Measurements from ENCODE around the gene VEGFD.

VEGFD gene

GRCh38 chrX:15384304-15384703 lies at the start of gene VEGFD:
Gene VEGFD (minus strand): TSS chrX:15384413. CDS start chrX:15383946, 467 bp downstream.
- peak; percentile 29 for DNase-seq (ENCODE audit: low read depth)

GRCh38 chrX:15430584-15430983 lies 46.4 kb upstream of the VEGFD start:
- DNase-seq (ENCODE audit: low read depth): peak; percentile 44

- DNase-seq (ENCODE audit: low read depth): no peak
These were observed 45.9 kb upstream of the VEGFD start for GRCh38 chrX:15430076-15430475.

GRCh38 chrX:15425024-15425423 lies 40.8 kb upstream of the VEGFD start:
- no peak for DNase-seq (ENCODE audit: low read depth)

- DNase-seq (ENCODE audit: low read depth): no peak
These were observed 34.5 kb upstream of the VEGFD start for GRCh38 chrX:15418707-15419181.

GRCh38 chrX:15418041-15418706 lies 34.0 kb upstream of the VEGFD start:
- DNase-seq (ENCODE audit: low read depth): peak; percentile 79

- no peak for DNase-seq (ENCODE audit: low read depth)
These were observed 32.1 kb upstream of the VEGFD start for GRCh38 chrX:15416133-15416993.

- no peak for DNase-seq (ENCODE audit: low read depth)
These were observed 28.9 kb upstream of the VEGFD start for GRCh38 chrX:15413101-15413500.

- DNase-seq (ENCODE audit: low read depth): no peak
These were observed 26.7 kb upstream of the VEGFD start for GRCh38 chrX:15410947-15411346.

GRCh38 chrX:15410430-15410829 lies 26.2 kb upstream of the VEGFD start:
- no peak for DNase-seq (ENCODE audit: low read depth)

GRCh38 chrX:15405846-15406245 lies 21.6 kb upstream of the VEGFD start:
- DNase-seq (ENCODE audit: low read depth): no peak

GRCh38 chrX:15404401-15405096 lies 20.3 kb upstream of the VEGFD start:
- no peak for DNase-seq (ENCODE audit: low read depth)

- DNase-seq (ENCODE audit: low read depth): no peak
These were observed 17.2 kb upstream of the VEGFD start for GRCh38 chrX:15401378-15401777.

- DNase-seq (ENCODE audit: low read depth): no peak
These were observed 15.8 kb upstream of the VEGFD start for GRCh38 chrX:15399962-15400391.

GRCh38 chrX:15398874-15399273 lies 14.7 kb upstream of the VEGFD start:
- no peak for DNase-seq (ENCODE audit: low read depth)

- DNase-seq (ENCODE audit: low read depth): no peak
These were observed 11.6 kb upstream of the VEGFD start for GRCh38 chrX:15395789-15396188.

- DNase-seq (ENCODE audit: low read depth): no peak
These were observed 7.6 kb upstream of the VEGFD start for GRCh38 chrX:15391850-15392249.

GRCh38 chrX:15382813-15383212 lies 1.4 kb downstream of the VEGFD start:
- DNase-seq (ENCODE audit: low read depth): no peak

GRCh38 chrX:15376956-15377355 lies 7.3 kb downstream of the VEGFD start:
- peak; percentile 45 for DNase-seq (ENCODE audit: low read depth)

GRCh38 chrX:15373976-15374375 lies 10.2 kb downstream of the VEGFD start:
- no peak for DNase-seq (ENCODE audit: low read depth)

- DNase-seq (ENCODE audit: low read depth): no peak
These were observed 17.5 kb downstream of the VEGFD start for GRCh38 chrX:15366506-15367352.

GRCh38 chrX:15359701-15360100 lies 24.5 kb downstream of the VEGFD start:
- no peak for DNase-seq (ENCODE audit: low read depth)

All from EH (cell line).